Liver (tissue), 3 donors: ENCODE measurements around the gene SRGAP3.

Experiments used
- EGR1 ChIP-seq, 2 donors: IDR thresholded peaks; 2 replicates each; pipeline ENCODE4 v1.6.1; 2016 to 2018; ENCODE audit warnings: antibody characterized with exemption in 2 of 2, low read depth in 2 of 2
- FOXA1 ChIP-seq: IDR thresholded peaks from 2 replicates; pipeline ENCODE4 v1.6.1; 2016; ENCODE audit warnings: antibody characterized with exemption
- JUND ChIP-seq, 2 donors: IDR thresholded peaks; 2 replicates each; pipeline ENCODE4 v1.6.1; 2016; ENCODE audit warnings: antibody characterized with exemption in 2 of 2
- RAD21 ChIP-seq, 2 donors: IDR thresholded peaks; 2 replicates each; pipeline ENCODE4 v1.6.1; 2016; ENCODE audit warnings: antibody characterized with exemption in 2 of 2, mild to moderate bottlenecking in 2 of 2
- RXRA ChIP-seq, 2 donors: IDR thresholded peaks; 2 replicates each; pipeline ENCODE4 v1.6.1; 2017 to 2018; ENCODE audit warnings: antibody characterized with exemption in 2 of 2, mild to moderate bottlenecking in 1 of 2
- SP1 ChIP-seq: IDR thresholded peaks from 2 replicates; pipeline ENCODE4 v1.6.1; 2018; ENCODE audit warnings: antibody characterized with exemption, mild to moderate bottlenecking
- YY1 ChIP-seq: IDR thresholded peaks from 2 replicates; pipeline ENCODE4 v1.6.1; 2016; ENCODE audit warnings: antibody characterized with exemption, mild to moderate bottlenecking
- TF ChIP-seq, protein P1 (sequence below): IDR thresholded peaks from 2 replicates; pipeline ENCODE4 v1.6.1; 2016; ENCODE audit warnings: antibody characterized with exemption, mild to moderate bottlenecking
- TF ChIP-seq, protein P2 (sequence below): fragments of 150-350 bp; IDR thresholded peaks from 2 replicates; pipeline ENCODE4 v1.5.1; 2017; ENCODE audit warnings: improper control_type of control experiment, low read depth, low read length; ENCODE audit not compliant: missing input control
- TF ChIP-seq, protein P3 (sequence below): IDR thresholded peaks from 2 replicates; pipeline ENCODE4 v1.6.1; 2016; ENCODE audit warnings: antibody characterized with exemption
- donor health status: healthy.
- donor health status: healthy.

DNA sequence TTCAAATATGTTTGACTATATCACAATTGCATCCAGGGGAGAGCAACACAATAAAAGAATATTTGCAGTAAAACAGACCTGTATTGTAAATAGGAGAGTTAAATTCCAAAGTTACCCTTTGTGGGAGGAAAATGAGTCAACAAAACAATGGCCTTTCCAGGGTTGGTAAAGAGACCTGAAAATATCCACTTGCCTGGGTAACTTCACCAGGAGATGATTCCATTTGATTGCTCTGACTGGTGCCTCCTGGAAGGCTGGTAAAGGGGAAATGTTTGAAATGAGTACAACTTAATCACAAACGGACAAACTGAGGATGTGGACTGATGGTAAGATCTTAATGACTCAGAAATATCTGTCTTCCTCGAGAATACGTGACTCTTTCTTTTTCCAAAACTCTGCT, 43.6 kb upstream of the SRGAP3 start:
- TF ChIP-seq YY1 = no peak
- TF ChIP-seq, protein P1, sequence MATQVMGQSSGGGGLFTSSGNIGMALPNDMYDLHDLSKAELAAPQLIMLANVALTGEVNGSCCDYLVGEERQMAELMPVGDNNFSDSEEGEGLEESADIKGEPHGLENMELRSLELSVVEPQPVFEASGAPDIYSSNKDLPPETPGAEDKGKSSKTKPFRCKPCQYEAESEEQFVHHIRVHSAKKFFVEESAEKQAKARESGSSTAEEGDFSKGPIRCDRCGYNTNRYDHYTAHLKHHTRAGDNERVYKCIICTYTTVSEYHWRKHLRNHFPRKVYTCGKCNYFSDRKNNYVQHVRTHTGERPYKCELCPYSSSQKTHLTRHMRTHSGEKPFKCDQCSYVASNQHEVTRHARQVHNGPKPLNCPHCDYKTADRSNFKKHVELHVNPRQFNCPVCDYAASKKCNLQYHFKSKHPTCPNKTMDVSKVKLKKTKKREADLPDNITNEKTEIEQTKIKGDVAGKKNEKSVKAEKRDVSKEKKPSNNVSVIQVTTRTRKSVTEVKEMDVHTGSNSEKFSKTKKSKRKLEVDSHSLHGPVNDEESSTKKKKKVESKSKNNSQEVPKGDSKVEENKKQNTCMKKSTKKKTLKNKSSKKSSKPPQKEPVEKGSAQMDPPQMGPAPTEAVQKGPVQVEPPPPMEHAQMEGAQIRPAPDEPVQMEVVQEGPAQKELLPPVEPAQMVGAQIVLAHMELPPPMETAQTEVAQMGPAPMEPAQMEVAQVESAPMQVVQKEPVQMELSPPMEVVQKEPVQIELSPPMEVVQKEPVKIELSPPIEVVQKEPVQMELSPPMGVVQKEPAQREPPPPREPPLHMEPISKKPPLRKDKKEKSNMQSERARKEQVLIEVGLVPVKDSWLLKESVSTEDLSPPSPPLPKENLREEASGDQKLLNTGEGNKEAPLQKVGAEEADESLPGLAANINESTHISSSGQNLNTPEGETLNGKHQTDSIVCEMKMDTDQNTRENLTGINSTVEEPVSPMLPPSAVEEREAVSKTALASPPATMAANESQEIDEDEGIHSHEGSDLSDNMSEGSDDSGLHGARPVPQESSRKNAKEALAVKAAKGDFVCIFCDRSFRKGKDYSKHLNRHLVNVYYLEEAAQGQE = no peak
- TF ChIP-seq, protein P2, sequence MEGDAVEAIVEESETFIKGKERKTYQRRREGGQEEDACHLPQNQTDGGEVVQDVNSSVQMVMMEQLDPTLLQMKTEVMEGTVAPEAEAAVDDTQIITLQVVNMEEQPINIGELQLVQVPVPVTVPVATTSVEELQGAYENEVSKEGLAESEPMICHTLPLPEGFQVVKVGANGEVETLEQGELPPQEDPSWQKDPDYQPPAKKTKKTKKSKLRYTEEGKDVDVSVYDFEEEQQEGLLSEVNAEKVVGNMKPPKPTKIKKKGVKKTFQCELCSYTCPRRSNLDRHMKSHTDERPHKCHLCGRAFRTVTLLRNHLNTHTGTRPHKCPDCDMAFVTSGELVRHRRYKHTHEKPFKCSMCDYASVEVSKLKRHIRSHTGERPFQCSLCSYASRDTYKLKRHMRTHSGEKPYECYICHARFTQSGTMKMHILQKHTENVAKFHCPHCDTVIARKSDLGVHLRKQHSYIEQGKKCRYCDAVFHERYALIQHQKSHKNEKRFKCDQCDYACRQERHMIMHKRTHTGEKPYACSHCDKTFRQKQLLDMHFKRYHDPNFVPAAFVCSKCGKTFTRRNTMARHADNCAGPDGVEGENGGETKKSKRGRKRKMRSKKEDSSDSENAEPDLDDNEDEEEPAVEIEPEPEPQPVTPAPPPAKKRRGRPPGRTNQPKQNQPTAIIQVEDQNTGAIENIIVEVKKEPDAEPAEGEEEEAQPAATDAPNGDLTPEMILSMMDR = no peak
- TF ChIP-seq RAD21 (IDR thresholded peaks at IDR 0.05) = no peak
- TF ChIP-seq, protein P3, sequence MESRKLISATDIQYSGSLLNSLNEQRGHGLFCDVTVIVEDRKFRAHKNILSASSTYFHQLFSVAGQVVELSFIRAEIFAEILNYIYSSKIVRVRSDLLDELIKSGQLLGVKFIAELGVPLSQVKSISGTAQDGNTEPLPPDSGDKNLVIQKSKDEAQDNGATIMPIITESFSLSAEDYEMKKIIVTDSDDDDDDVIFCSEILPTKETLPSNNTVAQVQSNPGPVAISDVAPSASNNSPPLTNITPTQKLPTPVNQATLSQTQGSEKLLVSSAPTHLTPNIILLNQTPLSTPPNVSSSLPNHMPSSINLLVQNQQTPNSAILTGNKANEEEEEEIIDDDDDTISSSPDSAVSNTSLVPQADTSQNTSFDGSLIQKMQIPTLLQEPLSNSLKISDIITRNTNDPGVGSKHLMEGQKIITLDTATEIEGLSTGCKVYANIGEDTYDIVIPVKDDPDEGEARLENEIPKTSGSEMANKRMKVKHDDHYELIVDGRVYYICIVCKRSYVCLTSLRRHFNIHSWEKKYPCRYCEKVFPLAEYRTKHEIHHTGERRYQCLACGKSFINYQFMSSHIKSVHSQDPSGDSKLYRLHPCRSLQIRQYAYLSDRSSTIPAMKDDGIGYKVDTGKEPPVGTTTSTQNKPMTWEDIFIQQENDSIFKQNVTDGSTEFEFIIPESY = no peak
- no peak for TF ChIP-seq RXRA (IDR thresholded peaks at IDR 0.05)
- no peak for TF ChIP-seq SP1
- TF ChIP-seq JUND (IDR thresholded peaks at IDR 0.05) = no peak
- TF ChIP-seq EGR1 (IDR thresholded peaks at IDR 0.05; ENCODE audit: low read depth in 2 of 2) = no peak
- TF ChIP-seq FOXA1 = no peak
